GM18517 (cell line): ENCODE measurements around the gene ACP3.

Source experiments
- ATAC-seq: cut with Tn5 transposase; IDR thresholded peaks from one replicate; pipeline ENCODE4 v1.9.1; 2021; ENCODE audit warnings: mild to moderate bottlenecking, moderate library complexity; ENCODE audit not compliant: unreplicated experiment

ACP3 gene

DNA sequence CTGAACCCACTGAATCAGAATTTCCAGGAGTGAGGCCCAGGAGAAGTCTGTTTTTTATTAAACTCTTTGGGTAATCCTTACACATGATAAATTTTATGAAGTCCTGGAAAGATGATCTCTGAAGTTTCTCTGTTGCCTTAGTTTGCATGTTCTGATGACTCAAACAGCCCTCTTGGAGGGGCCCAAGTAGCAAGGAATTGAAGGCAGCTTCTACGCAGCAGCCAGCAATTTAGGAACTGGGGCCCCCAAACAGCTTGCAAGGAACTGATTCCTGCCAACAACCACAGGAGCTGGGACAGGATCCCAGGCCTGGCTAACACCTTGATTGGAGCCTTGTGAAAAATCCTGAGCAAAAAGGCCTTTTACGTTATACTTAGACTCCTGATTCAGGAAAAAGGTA, 5.4 kb upstream of the ACP3 start:
- ATAC-seq: no peak

DNA sequence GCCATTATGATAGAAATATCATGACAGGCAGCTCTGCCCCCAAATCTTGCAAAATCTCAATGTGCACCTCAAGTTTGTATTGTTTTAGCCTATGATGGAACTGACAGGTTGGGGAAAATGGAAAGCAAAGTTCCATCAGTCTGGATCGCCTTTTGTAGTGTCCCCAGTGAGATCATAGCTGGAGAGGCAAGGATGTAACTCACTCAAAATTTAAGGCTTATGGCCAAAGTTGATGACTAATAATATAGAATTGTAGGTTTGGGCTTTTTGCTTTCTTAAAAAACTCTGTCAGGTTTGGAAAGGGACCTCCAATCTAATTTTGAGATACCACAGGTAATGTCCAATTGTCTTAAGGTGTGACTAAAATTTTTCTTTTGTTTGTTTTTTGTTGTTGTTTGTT, 1.4 kb upstream of the ACP3 start:
- ATAC-seq: no peak

DNA sequence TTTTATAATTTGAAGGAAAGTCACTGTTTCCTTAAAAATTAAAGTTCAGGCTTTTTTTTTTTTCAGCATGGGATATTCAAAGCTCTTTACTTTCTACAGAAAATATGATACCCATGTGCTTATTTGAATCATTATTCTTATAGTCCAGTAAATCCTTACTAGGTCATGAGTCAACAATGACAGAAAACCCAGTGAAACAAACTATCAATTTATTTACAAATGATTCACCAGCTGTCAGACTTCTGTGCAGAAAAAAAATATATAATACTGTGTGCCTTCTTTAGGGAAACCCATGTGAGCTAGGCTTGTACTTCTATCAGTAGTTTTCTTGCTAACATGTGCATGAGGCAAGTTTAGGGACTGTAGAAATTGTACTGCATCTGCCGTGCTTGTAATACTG, 1.2 kb downstream of the ACP3 start:
- no peak for ATAC-seq

DNA sequence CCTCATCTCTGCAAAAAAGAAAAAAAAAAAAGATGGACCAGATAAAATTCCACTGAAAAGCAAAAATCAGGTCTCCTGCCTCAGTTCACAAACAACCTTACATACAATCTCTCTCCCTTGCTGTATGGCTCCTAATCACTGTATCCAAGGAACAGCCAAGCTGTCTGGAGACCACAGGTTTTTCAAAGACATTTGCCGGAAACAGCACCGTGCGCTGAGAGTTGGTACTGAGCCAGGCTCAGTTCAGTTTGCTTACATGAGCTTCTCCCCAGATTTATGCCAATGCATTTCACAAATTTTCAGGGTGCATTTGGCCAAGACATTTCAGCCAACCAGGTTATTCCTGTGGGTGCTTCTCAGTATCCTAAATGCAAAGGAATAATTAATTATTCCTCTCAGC, 4.1 kb downstream of the ACP3 start:
- ATAC-seq: no peak

DNA sequence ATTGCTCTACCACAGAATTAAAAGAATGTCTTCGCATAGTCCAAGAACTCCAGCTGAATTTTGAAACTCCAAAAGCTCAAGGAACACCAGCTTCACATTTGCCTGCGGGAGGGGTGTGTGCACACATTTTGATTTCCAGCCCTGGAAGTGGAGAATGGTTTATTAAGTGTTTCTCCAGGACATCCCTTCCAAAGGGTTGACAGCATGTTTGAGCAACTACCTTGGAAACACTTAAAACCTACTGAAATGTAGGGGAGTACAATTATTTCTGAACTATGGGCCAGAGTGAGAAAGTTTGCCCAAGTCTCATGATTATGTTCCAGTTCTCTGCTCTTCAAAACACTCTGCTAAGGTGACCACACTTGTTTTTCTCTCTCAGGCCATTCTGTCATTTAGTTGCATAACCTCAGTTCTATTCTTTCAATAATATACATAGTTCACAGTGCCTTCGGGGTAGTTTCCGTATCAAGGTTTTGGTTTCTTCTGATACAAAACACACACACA, 7.9 kb downstream of the ACP3 start:
- no peak for ATAC-seq

DNA sequence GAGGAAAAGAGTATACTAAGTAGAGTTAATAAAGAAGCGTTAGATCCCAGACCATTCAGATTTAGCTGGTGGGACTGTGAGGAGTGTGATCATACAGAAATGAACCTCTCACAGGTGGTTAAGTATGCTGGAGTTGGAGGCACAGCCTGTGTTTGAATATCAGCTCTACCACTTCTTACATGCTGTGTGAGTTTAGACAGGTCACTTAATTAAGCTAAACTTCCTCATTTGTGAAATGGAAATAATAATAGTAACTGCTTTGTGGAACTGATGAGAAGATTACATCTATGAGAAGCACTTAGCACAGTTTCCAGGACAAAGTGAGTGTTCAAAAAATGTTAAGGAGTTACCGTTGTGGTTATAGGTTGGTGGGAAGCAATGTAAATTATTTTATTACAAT, 8.4 kb downstream of the ACP3 start:
- no peak for ATAC-seq

DNA sequence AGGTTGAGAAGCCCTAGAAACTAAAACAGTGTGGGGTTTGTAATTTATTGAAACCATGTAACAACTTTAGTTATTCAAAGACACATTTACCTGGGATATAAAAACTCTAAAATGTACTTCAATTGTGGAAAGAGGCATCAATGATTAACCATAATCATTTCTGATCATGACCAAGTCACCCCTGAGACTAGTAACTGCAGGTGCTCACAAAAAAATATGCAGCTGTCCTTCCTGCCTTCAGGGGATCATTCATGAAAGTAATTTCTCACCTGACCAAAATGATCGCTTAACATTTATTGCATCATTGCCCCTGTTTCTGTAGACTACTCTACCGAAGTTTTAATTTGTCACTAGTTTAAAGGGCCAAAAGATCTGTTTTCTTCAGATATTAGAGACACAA, 9.0 kb downstream of the ACP3 start:
- ATAC-seq: no peak

DNA sequence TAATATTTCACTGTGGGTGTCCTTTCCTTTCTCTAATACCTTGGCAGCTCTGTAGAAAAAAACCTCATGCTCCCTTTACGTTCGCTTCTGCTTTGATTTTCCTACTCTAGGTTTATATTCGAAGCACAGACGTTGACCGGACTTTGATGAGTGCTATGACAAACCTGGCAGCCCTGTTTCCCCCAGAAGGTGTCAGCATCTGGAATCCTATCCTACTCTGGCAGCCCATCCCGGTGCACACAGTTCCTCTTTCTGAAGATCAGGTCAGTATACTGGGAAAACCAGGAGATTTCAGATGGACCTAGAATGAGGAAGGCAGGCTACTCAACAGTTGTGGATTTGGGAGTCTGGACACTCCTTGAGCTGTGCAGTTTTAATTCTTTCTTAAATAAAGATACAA, 14.9 kb downstream of the ACP3 start:
- ATAC-seq: no peak

DNA sequence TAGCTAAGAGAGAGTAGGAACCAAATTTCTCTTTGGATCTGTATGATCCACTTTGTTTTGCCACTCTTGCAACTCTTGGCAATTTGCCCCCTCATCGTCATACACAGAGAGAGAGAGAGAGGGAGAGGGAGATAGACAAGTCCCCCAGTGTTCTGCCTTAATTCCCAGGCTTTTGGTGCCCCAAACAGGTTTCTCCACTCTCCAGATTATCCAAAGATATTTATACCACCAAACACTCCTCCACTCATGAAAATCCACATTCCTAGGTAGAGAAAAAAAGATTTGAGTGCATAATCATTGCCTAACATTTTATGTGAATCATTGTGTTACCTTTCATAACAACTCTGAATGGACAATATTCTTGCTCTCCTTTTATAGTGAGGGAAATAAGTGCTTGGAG, 15.3 kb downstream of the ACP3 start:
- no peak for ATAC-seq

DNA sequence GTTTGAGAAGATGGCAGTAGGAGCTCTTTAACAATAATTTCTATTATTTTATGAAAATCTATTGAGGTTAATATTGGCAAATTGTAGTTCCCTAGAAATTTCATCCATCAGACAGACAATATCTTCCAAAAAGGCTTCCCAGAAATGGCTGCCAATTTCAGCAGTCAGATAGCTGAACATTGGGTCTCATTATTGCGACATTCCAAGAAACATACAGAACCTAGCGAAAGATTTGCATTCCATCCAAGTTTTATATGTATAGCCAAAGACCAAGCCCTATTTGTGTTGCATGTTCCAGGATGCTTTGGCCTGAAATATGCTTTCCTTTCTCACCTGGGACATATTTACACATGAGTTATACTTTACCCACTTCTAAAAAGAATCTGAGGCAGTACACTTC, 24.5 kb downstream of the ACP3 start:
- no peak for ATAC-seq

DNA sequence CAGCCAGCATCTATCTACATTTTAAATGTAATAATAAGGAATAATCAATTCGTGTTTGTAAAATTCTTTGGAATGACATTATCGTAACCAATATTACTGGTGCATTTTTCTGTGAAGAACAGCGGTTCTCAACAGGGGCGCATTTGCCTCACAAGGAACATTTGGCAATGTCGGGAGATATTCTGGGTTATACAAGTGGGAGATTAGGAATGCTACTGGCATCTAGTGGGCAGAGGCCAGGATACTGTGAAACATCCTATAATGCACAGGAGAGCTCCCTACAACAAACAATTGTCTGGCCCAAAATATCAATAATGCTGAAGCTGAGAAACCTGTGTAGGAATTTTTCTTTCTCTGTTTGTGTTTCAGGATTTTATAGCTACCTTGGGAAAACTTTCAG, 25.0 kb downstream of the ACP3 start:
- no peak for ATAC-seq

DNA sequence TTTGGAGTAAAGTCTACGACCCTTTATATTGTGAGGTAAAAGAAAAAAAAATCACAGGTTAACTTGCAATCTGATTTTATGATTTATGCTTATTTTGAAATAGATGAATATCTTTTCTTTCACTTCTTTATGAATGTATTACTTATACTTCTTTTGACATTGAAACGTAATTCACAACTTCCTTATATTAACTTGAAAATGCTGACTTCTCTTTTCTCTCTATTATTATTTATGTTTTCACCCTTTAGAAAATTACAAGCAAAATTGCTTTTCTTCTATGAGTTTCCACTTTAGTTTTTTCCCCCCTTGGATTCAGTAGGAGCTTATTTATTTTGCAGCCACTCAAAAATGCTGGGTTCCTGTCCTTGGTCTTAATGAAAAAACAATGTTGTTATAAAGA, 25.4 kb downstream of the ACP3 start:
- no peak for ATAC-seq

DNA sequence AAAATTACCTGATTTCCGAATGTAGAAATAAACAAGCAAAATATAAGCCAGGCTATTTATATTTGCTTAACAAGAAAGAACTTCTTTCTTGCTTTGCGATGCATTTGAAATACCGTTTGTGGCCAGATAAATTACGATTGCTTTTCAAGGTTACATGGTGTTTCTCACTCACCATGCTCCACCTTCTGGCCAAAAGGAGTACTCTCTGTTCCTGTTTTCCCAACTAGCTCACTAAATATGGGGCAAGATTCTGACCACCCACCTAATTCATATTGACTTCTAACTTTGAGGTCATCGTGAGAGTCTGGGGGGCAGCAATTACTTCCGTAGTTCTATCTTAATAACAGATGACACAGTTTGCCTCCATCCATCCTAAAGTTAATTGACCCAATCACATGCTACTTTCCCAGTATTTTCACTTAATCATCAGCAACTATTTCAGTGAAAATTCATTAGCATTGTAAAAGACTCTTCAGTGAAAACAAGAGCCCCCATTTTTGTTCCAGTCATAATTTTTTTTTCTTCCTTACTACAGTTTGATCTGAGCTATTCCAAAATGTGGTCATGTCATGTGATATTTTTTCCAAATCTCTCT, 25.9 kb downstream of the ACP3 start:
- ATAC-seq: no peak

DNA sequence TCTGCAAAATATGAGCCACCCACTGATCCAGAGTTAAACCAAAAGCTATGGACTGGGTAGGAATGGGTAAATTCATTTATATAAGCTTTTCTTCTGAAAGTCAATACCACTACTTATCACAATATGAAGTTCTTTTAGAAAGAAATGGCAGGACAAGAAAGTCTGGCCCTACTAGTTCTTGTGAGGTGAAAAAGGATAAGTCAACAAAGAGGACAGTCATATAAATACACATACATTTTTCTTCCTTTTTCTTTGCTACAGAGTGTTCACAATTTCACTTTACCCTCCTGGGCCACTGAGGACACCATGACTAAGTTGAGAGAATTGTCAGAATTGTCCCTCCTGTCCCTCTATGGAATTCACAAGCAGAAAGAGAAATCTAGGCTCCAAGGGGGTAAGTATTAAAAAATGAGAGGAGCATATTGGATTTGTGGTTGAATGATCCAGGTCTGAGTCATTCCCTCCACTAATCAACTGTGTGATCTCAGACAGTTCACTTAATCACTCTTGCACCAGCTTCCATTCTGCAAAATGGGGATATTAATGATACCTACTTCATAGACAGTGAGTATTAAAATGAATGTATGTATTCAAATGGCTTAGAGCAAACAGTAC, 27.6 kb downstream of the ACP3 start:
- ATAC-seq: no peak

DNA sequence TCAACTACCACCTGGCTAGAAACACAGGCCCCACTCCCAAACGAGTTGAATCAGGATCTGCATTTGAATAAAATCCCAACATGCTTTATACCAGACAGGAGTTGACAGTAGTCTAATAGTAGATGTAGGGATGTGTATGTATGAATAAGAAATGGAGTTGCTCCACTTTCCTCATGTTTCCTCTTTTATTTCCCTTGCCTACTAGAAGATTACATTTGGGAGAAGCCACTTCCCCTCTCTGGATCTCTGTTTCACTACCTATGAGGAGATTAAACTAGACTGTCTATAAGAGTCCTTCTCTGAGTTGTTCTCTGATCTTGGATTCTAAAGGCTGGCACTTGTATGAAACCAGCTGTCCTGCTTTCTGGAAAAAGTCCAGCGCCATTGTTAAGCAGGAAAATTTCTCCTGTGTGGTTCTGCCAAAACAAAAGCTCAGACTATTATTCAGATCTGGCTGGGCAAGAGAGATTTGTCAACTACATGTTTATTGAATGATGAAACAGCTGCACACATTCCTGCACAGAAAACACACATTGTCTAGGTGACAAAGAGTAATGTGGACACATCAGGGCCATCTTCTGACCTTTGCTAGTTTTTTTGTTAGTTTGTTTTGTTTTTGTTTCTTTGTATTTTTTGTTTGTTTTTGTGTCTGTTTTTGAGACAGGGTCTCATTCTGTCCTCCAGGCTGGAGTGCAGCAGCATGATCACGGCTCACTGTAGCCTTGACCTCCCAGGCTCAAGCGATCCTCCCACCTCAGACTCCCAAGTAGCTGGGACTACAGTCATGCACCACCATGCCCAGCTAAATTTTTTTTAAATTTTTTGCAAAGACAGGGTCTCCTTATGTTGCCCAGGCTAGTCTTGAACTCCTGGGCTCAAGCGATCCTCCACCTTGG, 29.9 kb downstream of the ACP3 start:
- ATAC-seq: no peak

DNA sequence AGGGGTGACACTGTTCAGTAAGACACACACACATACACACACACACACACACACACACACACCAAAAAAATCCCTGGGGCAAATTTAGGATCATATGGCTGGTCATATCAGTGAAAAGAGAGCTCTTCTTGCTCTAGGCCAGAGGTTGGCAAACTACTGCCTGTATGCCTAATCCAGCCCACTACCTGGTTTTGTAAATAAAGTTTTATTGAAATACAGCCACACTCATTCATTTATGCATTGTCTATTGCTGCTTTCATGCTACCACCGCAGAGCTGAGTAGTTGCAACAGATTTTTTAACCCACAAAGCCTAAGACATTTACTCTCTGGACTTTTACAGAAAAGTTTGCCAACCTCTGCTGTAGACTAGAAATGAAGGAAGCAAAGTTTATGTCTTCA, 30.6 kb downstream of the ACP3 start:
- ATAC-seq: no peak

DNA sequence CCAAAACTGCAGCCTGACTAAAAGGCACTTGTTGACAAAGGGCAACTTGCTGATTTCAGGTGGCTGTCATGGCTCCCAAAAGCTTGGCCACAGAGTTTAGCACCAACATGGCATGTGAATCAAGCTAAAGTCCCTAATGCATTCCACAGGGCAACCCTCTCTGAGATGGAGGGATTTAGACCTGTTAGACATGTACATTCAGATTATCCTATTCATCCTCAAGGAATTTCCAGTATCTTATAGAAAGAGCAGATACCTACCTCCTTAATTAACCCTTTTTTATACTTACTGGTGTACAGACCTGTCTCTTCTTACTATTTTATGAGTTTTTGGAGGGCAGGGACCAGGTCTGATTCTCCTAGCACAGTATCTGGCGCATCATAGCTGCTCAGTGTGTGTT, 31.3 kb downstream of the ACP3 start:
- ATAC-seq: no peak

DNA sequence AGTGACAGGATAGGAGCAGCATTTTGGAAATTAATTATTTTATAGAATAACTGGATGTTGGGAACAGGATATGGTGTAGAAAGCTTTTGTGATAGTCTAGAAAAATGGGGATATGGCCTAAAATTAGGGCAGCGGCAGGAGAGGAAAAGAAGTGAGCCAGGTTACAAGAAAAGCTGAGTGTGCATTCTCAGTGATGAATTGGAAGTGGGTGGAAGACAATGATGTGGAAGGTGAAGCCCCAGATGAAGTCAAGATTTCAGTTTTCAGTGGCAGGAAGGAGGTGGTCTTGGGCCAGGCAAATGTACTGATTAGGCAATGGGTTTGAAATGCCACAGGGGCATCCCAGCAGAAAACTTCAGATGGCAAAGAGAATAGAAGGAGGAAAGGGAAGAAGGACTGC, 33.6 kb downstream of the ACP3 start:
- ATAC-seq: no peak

DNA sequence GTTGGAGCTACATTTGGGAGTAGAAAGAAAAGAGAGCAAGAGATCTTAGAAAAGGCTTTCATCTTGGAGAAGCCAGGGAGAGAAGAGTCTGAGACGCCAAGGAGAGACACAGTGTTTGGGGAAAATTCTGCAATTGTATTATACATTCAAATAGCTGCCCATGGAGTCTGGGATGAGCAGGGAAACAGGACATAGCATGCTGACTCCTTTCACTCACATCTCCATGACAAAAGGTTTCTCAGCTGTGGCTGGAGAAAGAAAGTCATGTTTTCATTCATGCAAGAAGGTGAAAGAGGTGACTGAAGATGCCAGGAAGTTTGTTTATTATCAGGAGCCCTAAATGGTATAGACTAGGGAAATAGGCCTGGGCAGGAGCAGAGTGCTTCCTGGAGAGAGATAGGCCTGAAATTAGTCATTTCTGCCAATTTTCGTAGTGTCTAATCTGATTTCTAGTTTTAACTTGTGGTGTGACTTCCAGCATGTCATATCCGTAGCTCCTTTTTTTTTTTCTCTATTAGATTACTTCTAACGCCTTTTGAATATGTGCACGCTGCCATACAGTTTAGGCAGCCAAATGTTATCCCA, 34.1 kb downstream of the ACP3 start:
- ATAC-seq: no peak

DNA sequence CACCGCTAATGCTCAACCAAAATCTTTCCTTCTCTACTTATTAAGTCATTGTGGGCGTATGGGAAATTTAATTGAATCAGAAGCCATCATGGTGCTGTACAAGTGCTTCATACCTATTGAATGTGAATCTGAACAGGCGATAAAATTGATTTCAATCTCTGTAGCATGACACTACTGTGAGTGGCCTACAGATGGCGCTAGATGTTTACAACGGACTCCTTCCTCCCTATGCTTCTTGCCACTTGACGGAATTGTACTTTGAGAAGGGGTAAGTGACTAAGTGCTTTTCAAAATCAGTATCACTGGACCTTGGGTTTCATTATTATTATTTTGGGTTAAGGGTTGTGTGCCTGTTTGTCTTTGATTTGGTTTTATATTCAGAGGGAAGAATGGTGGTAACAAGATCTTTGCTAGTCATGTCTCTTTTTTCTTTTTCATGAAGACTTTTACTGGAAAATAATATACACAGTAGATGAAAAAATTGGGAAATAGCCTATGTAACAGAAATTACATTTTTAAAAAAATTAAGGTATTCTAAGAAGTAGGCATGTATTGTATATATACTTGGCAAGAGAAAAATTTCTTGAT, 35.4 kb downstream of the ACP3 start:
- ATAC-seq: peak; percentile 77

DNA sequence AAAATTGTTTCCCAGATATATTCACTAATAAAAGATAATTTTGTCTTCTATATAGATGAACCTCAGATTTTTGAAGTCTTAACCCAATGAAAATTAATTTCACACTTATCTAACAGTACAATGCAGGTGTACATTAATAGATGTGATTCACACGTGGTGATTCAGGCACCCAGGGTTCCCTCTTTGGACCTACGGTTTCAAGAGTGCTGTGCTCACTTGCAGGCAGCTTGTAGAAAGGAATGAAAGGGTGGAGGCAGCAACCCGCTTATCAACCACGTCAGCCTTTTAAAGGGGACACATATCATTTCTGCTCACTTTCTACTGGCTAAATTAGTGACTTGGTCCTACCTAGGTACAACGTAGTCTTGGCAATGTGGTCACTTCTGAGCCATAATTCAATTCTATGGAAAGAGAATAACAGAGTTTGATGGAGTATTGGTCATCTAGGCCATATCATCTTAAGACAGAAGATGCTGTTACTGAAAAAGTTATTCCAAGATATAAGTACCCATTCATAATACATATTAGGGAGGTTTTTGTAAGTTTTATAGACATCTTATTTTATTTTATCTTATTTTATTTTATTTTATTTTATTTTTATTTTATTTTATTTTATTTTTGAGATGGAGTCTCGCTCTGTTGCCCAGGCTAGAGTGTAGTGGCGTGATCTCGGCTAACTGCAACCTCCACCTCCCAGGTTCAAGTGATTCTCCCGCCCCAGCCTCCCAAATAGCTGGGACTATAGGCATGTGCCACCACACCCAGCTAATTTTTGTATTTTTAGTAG, 37.9 kb downstream of the ACP3 start:
- no peak for ATAC-seq
